ENCODE measurements around the gene PERM1. TPM values are rescaled to one million over a fixed set of nuclear protein-coding genes. Genes with fewer than 3 reads are reported as not detected.

Gene PERM1
- total and polyA plus RNA-seq, 2 donors (not counting 1 experiment from before 2014, with no cell fraction given), result not detected

GRCh38 chr1:962381-963300 is 19.3 kb downstream of the PERM1 start:
- DNase-seq (no peak), ATAC-seq (ENCODE audit: low read depth) (no peak)
- intact Hi-C loops (cut with micrococcal nuclease), result no loop called here
- ChIA-PET CTCF (interaction anchor here (0.7 kb wide), 1 partner anchor 93 kb away, joined by 3 read pairs; no protein-coding TSS in a partner anchor), POLR2A (no interaction called here)
- H3K4me1 Mint-ChIP-seq, result peaks cover 11% of the 10 kb centered on the region
- no peak overlapping the region for H3K4me2 ChIP-seq (replicated peaks; ENCODE audit: low read depth, low read length, poor library complexity, severe bottlenecking)
- H3K4me3 ChIP-seq (ENCODE audit: control extremely low read depth in 1 of 5, extremely low read depth in 1 of 5, insufficient read depth in 1 of 5, low read depth in 2 of 5, low read length in 4 of 5), result no peak overlapping the region
- no peaks in the 10 kb centered on the region for H3K9me3 ChIP-seq (ENCODE audit: control extremely low read depth in 1 of 3, control insufficient read depth in 2 of 3, insufficient read depth in 1 of 3, low read length in 2 of 3)
- H3K27me3 ChIP-seq (replicated peaks in 1 of 4; ENCODE audit: control extremely low read depth in 1 of 4, control insufficient read depth in 3 of 4, insufficient read depth in 4 of 4, low read length in 3 of 4), result peaks cover 0 to 4% (median 2%) of the 10 kb centered on the region in 4 experiments
- H2AFZ ChIP-seq (ENCODE audit: insufficient read depth, low read depth, low read length, poor library complexity, severe bottlenecking), result no peak overlapping the region
- no peaks in the 10 kb centered on the region for H3K27me3 Mint-ChIP-seq
- peak overlapping the region; percentile 63 for H3K4me3 Mint-ChIP-seq
- no peaks in the 10 kb centered on the region for H3K36me3 ChIP-seq (replicated peaks in 1 of 2; ENCODE audit: control extremely low read depth in 1 of 2, control insufficient read depth in 1 of 2, extremely low read depth in 1 of 2, insufficient read depth in 2 of 2, low read length in 1 of 2)
- 96% methylated on average over 53 of the region's 57 CpGs for whole genome bisulfite sequencing (ENCODE audit: insufficient coverage)
- no peaks in the 10 kb centered on the region for H3K9me3 Mint-ChIP-seq (ENCODE audit: insufficient read depth)
- no peak for TF ChIP-seq EZH2 (IDR thresholded peaks at IDR 0.05; ENCODE audit: borderline replicate concordance, insufficient read depth, low read depth, low read length, poor library complexity, severe bottlenecking)
- no peak for TF ChIP-seq CTCF (IDR thresholded peaks at IDR 0.05)
- peaks cover 14% of the 10 kb centered on the region for H3K79me2 ChIP-seq (ENCODE audit: control insufficient read depth, insufficient read depth, low read length)
- no peak overlapping the region for H3K27ac ChIP-seq (ENCODE audit: low read length in 2 of 2)
- H3K4me1 ChIP-seq (ENCODE audit: control insufficient read depth in 2 of 2, insufficient read depth in 2 of 2, low read length in 2 of 2), result peaks cover 33 to 40% of the 10 kb centered on the region in 2 donors
- H3K9ac ChIP-seq (ENCODE audit: low read length), result no peak overlapping the region
- H3K27ac Mint-ChIP-seq, result no peak overlapping the region
- H4K20me1 ChIP-seq (ENCODE audit: control insufficient read depth, insufficient read depth, low read length, poor library complexity, severe bottlenecking), result peaks cover 14% of the 10 kb centered on the region

DNA sequence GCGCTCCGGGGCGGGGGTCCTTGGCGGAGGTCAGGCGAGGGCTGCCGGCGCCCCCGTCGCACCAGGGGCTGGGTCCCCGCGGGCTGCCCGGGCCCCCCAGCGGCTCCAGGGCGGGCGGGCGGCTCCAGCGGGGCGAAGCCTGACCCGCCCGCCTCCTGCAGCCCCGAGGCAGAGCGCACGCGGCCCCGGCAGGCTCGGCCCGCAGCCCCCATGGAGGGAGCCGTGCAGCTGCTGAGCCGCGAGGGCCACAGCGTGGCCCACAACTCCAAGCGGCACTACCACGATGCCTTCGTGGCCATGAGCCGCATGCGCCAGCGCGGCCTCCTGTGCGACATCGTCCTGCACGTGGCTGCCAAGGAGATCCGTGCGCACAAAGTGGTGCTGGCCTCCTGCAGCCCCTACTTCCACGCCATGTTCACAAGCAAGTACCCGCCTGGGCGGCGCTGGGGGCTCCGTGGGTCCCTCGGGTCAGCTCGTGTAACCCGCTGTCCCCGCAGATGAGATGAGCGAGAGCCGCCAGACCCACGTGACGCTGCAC is 20.7 kb downstream of the PERM1 start:
- peak overlapping the region in 4 of 5 experiments; percentile 28 to 93 (median 60) for H3K4me3 ChIP-seq (ENCODE audit: control extremely low read depth in 1 of 5, extremely low read depth in 1 of 5, insufficient read depth in 1 of 5, low read depth in 2 of 5, low read length in 4 of 5)
- 42% methylated on average over 56 of the region's 56 CpGs for WGBS (ENCODE audit: insufficient coverage)
- H3K4me2 ChIP-seq (replicated peaks; ENCODE audit: low read depth, low read length, poor library complexity, severe bottlenecking), result peak overlapping the region; percentile 83
- H3K27ac ChIP-seq (ENCODE audit: low read length in 2 of 2), result no peak overlapping the region
- ChIA-PET CTCF (no interaction called here), POLR2A (no interaction called here)
- peaks cover 0 to 11% of the 10 kb centered on the region in 2 experiments for H3K36me3 ChIP-seq (replicated peaks in 1 of 2; ENCODE audit: control extremely low read depth in 1 of 2, control insufficient read depth in 1 of 2, extremely low read depth in 1 of 2, insufficient read depth in 2 of 2, low read length in 1 of 2)
- H2AFZ ChIP-seq (ENCODE audit: insufficient read depth, low read depth, low read length, poor library complexity, severe bottlenecking), result peak overlapping the region; percentile 98
- H3K79me2 ChIP-seq (ENCODE audit: control insufficient read depth, insufficient read depth, low read length), result peaks cover 20% of the 10 kb centered on the region
- intact Hi-C loops (cut with micrococcal nuclease), result no loop called here
- DNase-seq (no peak), ATAC-seq (ENCODE audit: low read depth) (no peak)
- peaks cover 14% of the 10 kb centered on the region for H3K4me1 Mint-ChIP-seq
- peaks cover 28% of the 10 kb centered on the region for H4K20me1 ChIP-seq (ENCODE audit: control insufficient read depth, insufficient read depth, low read length, poor library complexity, severe bottlenecking)
- H3K9me3 Mint-ChIP-seq (ENCODE audit: insufficient read depth), result no peaks in the 10 kb centered on the region
- H3K9ac ChIP-seq (ENCODE audit: low read length), result peak overlapping the region; percentile 98
- no peaks in the 10 kb centered on the region for H3K27me3 ChIP-seq (replicated peaks in 1 of 4; ENCODE audit: control extremely low read depth in 1 of 4, control insufficient read depth in 3 of 4, insufficient read depth in 4 of 4, low read length in 3 of 4)
- peaks cover 28 to 36% of the 10 kb centered on the region in 2 donors for H3K4me1 ChIP-seq (ENCODE audit: control insufficient read depth in 2 of 2, insufficient read depth in 2 of 2, low read length in 2 of 2)
- no peaks in the 10 kb centered on the region for H3K27me3 Mint-ChIP-seq
- no peak for TF ChIP-seq EZH2 (IDR thresholded peaks at IDR 0.05; ENCODE audit: borderline replicate concordance, insufficient read depth, low read depth, low read length, poor library complexity, severe bottlenecking)
- no peak for TF ChIP-seq CTCF (IDR thresholded peaks at IDR 0.05)
- no peak overlapping the region for H3K27ac Mint-ChIP-seq
- no peaks in the 10 kb centered on the region for H3K9me3 ChIP-seq (ENCODE audit: control extremely low read depth in 1 of 3, control insufficient read depth in 2 of 3, insufficient read depth in 1 of 3, low read length in 2 of 3)
- H3K4me3 Mint-ChIP-seq, result peak overlapping the region; percentile 75
